Activated naive CD4-positive, alpha-beta T cell treated with anti-CD3 and anti-CD28 coated beads, Interleukin-2, amount 50 U/mL, for 72 hours (primary cell): Measurements from ENCODE around the gene SIK1. TPM values are rescaled to one million over a fixed set of nuclear protein-coding genes. Genes with fewer than 3 reads are reported as not detected.
"Not testable (repeated sequence)": the region's sequence is repeated elsewhere in the genome, so short reads cannot be mapped to it uniquely, and the experiment has no call there.

Source experiments
- ATAC-seq, 2 donors: fragments of 150-1000 bp; cut with Tn5 transposase; 2 replicates each; pipeline ENCODE4 v1.10.0; 2021; ENCODE audit warnings: mild to moderate bottlenecking in 2 of 2, moderate library complexity in 2 of 2
- DNase-seq, 2 donors: peaks; one replicate each; pipeline ENCODE4 v3.0.0; 2021 to 2022; ENCODE audit warnings: low spot score in 2 of 2
- H3K27ac Mint-ChIP-seq, 2 donors: one replicate each; pipeline ENCODE4 v1.8.0; 2022; ENCODE audit warnings: mild to moderate bottlenecking in 2 of 2, mixed read lengths in 2 of 2
- H3K36me3 Mint-ChIP-seq, 2 donors: one replicate each; pipeline ENCODE4 v1.8.0; 2022; ENCODE audit warnings: mixed read lengths in 2 of 2
- H3K9me3 Mint-ChIP-seq, 2 donors: one replicate each; pipeline ENCODE4 v1.8.0; 2022; ENCODE audit warnings: mixed read lengths in 2 of 2
- total RNA-seq, 2 donors: library from RNA; stranded (reverse); gene quantifications; one replicate each; pipeline ENCODE4 v1.2.3, GENCODE V29; 2022

The SIK1 gene
- total RNA-seq, 2 donors from 2014 or later: 2.3 to 12.4 TPM

DNA sequence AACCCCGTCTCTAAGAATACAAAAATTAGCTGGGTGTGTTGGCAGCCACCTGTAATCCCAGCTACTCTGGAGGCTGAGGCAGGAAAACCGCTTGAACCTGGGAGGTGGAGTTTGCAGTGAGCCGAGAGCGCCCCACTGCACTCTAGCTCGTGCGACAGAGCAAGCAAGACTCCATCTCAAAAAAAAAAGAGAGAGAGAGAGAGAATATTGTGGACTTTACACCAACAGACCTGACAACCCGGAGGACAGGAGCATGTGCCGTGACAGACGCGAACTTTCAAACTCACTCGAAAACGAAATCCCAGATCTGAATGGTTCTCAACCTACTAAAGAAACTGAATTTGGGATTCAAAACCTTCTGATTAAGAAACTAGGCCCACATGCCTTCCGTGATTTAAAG is 19.8 kb downstream of the SIK1 start:
- not testable (repeated sequence) for H3K36me3 Mint-ChIP-seq, ATAC-seq, H3K27ac Mint-ChIP-seq

DNA sequence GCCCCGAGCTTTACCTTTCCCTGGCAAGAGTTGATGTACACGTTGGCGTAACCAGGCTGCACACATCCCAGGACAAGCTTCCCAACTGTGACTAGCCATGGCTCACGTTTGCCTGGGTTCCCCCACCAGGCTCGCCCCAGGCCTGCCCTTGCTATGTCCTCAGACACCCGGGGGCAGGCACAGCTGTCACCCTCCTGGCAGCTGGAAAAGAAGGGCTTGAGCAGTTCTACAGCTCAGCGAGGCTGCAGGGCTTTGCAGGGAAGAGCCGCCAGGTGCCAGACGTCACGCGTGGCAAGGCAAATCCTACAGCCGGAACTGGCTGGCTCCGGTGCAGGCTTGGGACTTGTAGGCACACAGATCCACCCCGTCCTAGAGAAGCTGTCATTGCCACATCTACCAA is 22.5 kb downstream of the SIK1 start:
- not testable (repeated sequence) for H3K36me3 Mint-ChIP-seq, ATAC-seq, H3K9me3 Mint-ChIP-seq, DNase-seq, H3K27ac Mint-ChIP-seq

More for the DNA sequence above, 19.8 kb downstream of the SIK1 start:
- DNase-seq, H3K9me3 Mint-ChIP-seq: not testable (repeated sequence)

DNA sequence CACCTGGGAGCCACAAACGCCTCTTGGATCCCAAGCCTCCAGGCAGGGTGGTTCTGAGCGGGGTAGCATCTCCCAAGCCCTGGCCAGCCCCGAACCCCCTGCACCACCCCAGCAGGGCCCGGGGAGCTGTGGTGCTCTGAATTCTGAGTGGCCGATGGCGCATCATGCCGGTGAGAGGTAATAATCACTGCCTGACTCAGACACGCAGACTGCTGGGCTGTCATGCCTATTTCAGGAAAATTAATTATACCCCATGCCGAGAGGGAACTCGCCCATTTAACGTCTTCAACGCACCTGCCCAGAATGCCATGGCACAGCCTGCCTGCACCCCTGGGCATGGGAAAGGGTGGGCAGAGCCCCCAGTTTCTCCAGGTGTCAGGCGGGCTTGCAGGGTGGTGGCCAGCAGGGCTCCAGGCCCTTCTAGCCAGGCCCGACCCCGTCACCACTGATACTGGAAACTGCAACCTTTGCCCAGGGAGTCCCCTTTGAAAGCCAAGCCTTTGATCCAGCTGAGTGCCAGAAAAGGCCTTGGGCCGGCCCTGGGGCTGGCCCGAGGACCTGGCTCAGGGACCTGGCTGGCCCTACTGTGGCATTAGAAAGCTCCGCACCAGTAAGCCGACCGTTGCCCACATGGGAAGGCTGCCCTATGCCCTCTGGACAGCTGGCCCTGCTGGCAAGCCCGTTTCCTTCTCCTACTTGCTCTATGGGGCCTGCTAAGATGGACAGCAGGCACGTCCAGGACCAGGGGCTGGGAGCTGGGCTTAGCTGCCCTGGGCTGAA is 23.1 kb downstream of the SIK1 start:
- not testable (repeated sequence) for H3K27ac Mint-ChIP-seq, H3K9me3 Mint-ChIP-seq, DNase-seq, H3K36me3 Mint-ChIP-seq, ATAC-seq

DNA sequence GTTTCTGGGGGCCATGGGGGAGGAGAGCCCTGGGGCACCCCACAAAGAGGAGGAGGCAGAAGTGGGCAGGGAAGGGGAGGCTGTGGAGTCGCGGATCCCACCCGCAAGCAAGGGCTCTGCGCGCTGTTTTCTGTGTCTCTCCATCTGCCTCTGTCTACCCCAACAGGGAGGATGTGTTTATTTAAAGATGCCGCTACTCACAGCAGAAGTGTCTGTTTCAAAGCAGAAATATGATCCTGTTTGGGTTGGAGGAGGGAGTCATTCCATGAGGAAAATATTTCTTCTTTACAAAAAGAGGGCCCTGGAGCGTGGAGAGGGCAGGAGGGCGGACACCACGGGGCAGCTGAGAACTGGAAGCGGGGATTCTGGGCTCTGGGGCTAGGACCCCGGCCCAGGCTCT is 25.8 kb downstream of the SIK1 start:
- DNase-seq, H3K9me3 Mint-ChIP-seq, H3K36me3 Mint-ChIP-seq, ATAC-seq, H3K27ac Mint-ChIP-seq: not testable (repeated sequence)

DNA sequence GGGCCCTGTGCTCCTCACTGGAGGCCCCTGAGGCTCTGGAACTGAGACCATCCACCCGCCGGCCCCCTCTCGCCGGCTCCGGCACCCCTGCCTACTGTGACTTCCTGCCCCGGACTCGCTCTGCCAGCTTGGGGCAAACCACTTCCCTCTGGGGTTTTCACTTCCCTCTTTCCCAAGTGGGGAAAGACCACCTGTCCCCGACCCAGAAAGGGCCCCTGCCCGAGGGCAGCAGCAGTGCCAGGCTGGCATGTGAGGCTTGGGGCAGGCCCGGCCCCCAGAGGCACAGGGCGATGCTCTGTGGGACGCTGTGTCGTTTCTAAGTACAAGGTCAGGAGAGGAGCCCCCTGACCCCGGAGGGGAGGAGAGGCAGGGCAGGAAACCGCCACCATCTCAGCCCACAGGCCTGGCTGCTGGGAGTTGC is 27.3 kb downstream of the SIK1 start:
- H3K36me3 Mint-ChIP-seq, H3K27ac Mint-ChIP-seq, DNase-seq, H3K9me3 Mint-ChIP-seq: not testable (repeated sequence)
- ATAC-seq: peak; percentile 18 to 32

DNA sequence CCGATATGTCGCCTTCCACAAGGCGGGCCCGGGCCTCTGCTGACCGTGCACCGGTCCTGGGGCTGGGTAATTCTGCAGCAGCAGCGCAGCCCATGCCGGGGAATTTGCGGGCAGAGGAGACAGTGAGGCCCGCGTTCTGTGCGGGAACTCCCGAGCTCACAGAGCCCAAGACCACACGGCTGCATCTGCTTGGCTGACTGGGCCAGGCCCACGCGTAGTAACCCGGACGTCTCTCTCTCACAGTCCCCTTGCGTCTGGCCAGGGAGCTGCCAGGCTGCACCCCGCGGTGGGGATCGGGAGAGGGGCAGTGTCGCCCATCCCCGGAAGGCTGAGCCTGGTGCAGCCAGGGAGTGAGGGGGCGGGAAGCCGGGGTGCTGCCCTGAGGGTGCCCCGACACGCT is 27.8 kb downstream of the SIK1 start:
- ATAC-seq: peak; percentile 37 to 65
- not testable (repeated sequence) for H3K36me3 Mint-ChIP-seq, H3K27ac Mint-ChIP-seq, H3K9me3 Mint-ChIP-seq, DNase-seq

DNA sequence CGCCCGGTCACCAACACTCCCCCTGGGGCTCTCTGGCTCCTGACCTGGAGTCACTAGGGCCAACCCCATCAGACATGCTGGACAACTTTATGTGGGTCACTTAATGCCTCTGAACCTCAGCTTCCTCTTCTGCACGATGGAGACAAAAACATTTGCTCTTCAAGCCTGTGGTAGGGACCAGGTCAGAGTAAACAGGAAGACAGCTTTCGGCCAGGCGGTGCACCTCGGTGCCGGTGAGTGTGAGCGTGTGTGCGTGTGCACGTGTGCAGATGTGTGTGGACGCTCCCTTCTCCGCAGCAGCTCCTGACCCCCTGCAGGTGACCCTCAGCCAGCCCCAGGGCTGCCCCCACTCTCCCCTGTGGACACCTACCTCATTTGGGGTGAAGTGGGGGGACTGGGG is 28.4 kb downstream of the SIK1 start:
- H3K27ac Mint-ChIP-seq, H3K9me3 Mint-ChIP-seq, H3K36me3 Mint-ChIP-seq, DNase-seq, ATAC-seq: not testable (repeated sequence)

DNA sequence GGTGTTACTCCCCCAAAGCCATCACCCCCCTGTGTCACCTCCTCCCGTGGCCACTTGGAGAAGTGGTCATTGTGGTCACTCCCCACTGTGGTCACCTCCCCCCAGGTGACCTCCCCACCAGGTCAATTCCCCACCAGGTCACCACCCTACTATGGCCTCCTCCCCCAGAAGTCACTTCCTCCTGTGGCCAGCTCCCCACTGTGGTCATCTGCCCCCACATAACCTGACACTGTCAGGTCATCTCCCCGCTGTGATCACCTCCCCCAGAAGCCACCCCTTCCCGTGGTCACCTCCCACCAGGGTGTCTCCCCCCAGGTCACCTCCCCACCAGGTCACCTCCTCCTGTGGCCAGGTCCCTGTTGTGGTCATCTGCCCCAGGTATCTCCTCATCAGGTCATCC is 28.9 kb downstream of the SIK1 start:
- H3K36me3 Mint-ChIP-seq, ATAC-seq, H3K27ac Mint-ChIP-seq, DNase-seq, H3K9me3 Mint-ChIP-seq: not testable (repeated sequence)

DNA sequence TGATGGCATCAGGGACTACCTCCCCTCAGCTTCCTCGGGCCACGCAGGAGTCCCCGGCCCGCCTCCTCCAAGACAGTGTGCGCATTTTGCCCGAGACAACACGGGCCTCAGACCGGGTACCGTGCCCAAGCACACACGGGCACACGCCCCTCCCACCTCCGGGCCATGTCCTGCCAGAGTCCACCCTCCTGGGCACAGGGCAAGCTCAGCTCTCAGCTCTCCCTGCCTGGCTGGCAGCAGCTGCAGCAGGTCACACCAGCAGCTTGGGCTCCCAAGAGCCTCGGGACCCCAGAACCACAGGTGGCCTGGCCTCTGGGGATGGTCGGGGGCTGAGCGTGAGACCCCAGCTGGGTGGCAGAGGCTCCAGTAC is 29.5 kb downstream of the SIK1 start:
- DNase-seq, H3K27ac Mint-ChIP-seq, ATAC-seq, H3K9me3 Mint-ChIP-seq, H3K36me3 Mint-ChIP-seq: not testable (repeated sequence)

DNA sequence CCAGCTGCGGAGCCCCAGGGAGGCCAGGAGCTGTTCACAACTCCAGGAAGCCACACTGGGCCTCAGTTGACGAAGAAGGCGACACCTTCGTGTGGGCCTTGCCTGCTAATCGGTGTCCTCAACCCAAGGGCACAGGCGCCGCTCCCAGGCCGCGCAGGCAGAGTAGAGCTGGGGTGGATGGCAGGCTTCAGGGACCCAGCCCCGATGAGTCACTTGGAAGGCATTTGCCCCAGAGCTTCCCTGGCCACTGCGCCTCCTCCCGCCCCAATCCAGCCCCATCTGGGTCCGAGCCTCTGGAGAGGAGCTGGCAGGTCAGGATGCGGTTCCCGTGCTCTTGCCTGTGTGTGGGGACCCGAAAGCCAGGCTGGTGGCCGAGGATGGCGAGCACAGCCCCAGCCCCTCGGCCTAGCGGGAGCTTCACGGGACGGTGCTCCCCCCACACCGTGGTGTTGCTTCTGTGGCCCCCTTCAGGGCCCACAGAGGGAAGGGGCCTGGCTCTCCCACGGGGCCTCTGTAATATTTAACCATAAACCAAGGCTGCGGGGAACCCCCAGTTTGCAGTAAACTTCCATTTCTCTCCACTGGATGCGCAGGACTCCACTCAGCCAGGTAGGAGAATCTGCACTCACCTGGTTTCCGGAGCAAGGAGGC is 30.0 kb downstream of the SIK1 start:
- ATAC-seq, H3K27ac Mint-ChIP-seq, H3K36me3 Mint-ChIP-seq, H3K9me3 Mint-ChIP-seq, DNase-seq: not testable (repeated sequence)

DNA sequence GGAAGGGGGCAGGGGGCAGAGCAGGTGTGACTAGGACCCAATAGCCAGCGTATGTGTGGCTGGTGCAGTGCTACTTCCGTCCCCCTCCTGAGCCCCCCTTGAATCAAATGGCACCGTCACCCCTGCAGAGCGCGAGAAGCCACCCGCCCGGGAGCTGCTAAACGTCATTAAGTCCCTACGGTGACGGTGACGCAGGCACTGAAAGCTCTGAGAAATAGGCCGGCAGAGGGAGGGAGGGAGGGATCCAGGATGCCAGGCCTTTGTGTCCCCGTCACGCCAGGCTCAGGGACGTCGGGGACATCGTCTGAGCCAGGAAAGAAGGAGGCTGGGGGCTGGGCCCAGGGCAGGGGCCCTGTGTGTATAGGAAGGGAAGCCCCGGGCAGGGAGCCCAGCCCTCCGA is 43.6 kb downstream of the SIK1 start:
- H3K27ac Mint-ChIP-seq, H3K9me3 Mint-ChIP-seq, DNase-seq, H3K36me3 Mint-ChIP-seq: not testable (repeated sequence)
- ATAC-seq: peak; percentile 47 to 58

DNA sequence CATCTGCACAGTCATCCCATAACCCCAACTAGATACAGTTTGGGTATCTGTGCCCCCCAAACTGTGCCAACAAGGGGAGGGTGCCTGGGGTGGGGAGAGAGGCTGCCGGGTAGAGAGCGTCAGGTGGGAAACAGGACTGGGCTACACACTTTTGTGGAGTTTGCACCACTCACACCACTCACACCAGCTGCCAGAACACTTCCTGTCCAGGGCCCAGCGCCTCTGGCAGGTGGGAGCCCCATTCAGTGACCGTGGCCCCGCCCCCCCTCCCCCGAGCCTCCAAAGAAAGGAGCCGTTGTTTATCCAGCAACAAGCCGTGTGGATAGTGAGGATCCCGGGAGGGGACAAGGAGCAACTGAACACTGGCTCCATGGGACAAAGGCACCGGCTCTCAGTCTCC is 44.0 kb downstream of the SIK1 start:
- not testable (repeated sequence) for DNase-seq, H3K27ac Mint-ChIP-seq, H3K36me3 Mint-ChIP-seq, ATAC-seq, H3K9me3 Mint-ChIP-seq

DNA sequence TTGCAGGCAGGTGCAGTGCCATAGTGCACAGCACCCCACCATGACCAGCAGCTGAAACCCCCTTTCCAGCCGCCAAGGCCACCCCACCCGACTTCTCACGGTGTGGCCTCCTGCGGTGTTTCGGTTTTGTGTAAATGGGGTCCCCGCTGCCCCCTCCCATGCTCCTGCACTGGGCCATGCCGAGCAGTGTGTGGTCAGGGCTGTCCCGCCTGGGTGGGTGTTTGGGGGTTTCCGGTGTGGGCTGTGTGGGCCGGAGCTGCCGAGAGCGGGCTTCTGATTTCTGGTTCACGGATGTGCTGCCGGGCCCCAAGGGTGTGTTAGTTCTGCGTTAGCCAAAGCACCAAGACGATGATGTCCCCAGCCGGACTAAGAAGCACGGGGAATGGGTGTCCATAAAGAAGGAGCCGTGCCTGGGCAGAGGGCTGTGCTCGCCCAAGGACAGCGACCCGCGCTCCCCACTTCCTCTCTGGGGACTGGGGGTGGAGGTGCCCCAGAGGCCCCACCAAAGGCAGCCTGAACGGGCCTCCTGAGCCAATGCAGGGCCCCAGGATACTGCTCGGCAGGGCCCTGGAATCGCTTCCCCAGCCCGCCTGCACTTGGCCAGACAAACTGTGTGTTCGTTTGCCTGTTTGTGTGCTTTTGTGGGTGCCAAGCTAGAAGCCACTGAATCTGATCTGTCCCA is 45.9 kb downstream of the SIK1 start:
- not testable (repeated sequence) for H3K27ac Mint-ChIP-seq, H3K9me3 Mint-ChIP-seq, DNase-seq, ATAC-seq, H3K36me3 Mint-ChIP-seq

DNA sequence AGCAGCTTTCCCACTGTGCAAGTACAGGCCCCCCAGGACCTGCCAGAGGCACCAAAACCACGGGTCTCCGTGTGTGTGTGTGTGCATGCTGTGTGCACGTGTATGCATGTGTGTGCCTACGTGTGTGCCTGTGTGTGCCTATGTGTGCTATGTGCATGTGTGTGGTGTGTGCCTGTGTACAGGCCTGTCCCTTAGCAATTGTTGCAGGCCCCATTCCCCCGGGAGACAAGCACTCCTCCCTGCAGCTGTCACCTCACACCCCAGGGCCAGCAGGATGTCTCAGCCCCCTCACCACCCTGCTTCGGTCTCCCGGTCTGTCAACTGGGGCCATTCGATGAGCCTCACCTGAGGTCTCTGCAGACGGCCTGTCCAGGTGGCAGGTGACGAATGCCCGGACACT is 46.6 kb downstream of the SIK1 start:
- H3K9me3 Mint-ChIP-seq, DNase-seq, H3K36me3 Mint-ChIP-seq, ATAC-seq, H3K27ac Mint-ChIP-seq: not testable (repeated sequence)

DNA sequence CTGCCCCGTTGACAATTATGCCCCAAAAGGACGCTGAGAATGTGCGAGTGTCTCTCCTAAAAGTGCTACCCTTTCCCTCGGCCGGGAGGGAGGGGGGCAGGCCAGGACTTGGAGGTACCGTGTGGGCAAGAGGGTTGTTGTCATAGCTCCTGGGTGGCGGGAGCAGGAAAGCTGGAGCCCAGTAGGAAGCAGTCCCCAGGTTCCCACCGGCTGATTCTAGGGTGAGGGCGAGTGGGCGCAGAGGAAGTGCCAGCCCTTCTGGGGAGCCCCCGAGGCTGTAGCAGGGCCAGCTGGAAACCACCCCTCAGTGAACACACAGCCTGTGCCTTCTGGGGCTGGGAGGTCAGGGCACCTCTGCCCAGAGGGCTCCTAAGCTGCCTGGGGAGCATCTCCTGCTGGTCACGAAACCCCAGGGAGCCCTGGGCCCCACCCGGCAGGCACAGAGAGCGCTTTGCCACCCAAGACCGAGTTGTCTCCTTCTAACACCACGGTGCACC is 47.3 kb downstream of the SIK1 start:
- H3K27ac Mint-ChIP-seq, ATAC-seq, DNase-seq, H3K36me3 Mint-ChIP-seq, H3K9me3 Mint-ChIP-seq: not testable (repeated sequence)

DNA sequence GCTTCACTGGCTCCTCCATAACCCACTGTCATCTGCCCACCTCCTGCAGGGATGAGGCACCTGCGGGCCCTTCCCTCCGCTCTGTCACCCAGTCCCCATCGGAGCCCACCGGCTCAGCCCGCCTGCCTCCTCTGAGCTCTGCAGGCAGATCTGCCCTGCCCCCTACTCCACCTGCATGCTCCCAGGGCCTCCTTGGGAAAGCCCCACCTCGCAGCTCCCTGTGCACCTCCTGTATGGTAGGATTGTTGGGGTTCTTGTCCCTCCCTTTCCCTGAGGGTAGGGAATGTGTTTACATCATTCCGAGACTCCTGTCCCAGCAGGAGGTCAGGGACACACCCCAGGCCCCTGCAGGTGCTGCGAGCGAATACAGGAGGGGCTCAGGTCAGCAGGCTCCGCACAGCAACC is 50.5 kb downstream of the SIK1 start:
- Mint-ChIP-seq H3K27ac (no peak overlapping the region), H3K36me3 (no peaks in the 10 kb centered on the region), H3K9me3 (no peaks in the 10 kb centered on the region)
- no peak for ATAC-seq
- DNase-seq: no peak

DNA sequence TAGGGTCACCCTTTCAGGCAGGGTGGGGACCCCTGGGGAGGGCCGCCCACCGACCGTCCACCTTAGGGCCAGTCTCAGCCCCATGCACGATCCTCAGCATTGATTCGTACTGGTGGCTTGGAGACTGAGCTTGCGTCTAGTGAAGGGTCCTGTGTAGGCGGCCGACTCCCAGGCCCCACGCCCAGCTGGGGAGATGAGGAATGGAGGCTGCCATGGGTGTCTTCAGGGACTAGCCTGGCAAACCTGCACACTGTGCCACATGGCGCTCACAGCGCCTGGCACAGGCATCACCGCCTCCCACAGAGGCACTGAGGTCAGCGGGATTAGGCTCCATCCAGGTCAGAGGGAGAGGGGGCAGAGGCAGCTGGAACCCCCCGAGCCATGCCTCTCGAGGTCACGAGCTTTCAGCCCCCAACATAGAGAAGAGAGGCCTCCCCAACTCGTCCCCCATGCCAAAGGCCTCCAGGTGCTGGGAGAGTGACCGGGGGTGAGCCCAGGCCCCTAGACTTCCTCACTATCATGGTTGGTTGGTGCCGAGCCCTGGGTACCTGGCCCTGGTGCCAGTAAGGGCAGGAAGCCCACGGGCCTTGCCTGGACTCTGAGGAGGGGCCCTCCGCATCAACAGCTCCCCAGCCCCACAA is 51.0 kb downstream of the SIK1 start:
- no peak for ATAC-seq
- H3K36me3 Mint-ChIP-seq: no peaks in the 10 kb centered on the region
- DNase-seq: no peak
- H3K9me3 Mint-ChIP-seq: no peaks in the 10 kb centered on the region
- no peak overlapping the region for H3K27ac Mint-ChIP-seq
